Naive thymus-derived CD4-positive, alpha-beta T cell (primary cell): ENCODE measurements around the gene WWP2. TPM values are rescaled to one million over a fixed set of nuclear protein-coding genes. Genes with fewer than 3 reads are reported as not detected.
"Not testable (repeated sequence)": the region's sequence is repeated elsewhere in the genome, so short reads cannot be mapped to it uniquely, and the experiment has no call there.

ENCODE experiments used
- ATAC-seq: fragments of 150-1000 bp; cut with Tn5 transposase; 2 replicates; pipeline ENCODE4 v1.10.0; 2021; ENCODE audit warnings: mild to moderate bottlenecking, moderate library complexity
- CTCF ChIA-PET: fragments of 350-600 bp; sonication (Branson Sonifier 250); formaldehyde crosslinking; loops from one replicate; lab custom pipeline; 2021; ENCODE audit warnings: antibody characterized with exemption; lab: Charles Lee
- POLR2A ChIA-PET: fragments of 350-600 bp; sonication (Branson Sonifier 250); formaldehyde crosslinking; loops from one replicate; lab custom pipeline; 2021; ENCODE audit warnings: antibody characterized with exemption, inconsistent platforms; lab: Charles Lee
- DNase-seq, 9 donors: peaks; one replicate each; pipeline versions ENCODE4 v3.0.0 to v3.0.0-alpha.2; 2020 to 2022; ENCODE audit warnings: mixed read lengths in 1 of 9
- H3K27ac ChIP-seq: one replicate; pipeline ENCODE4 v1.7.0; 2013; ENCODE audit warnings: mild to moderate bottlenecking, low read depth, low read length, moderate library complexity
- H3K27me3 ChIP-seq, 2 donors: one replicate each; pipeline ENCODE4 v1.7.0; 2013; ENCODE audit warnings: low read length in 2 of 2, mild to moderate bottlenecking in 2 of 2, moderate library complexity in 2 of 2; ENCODE audit not compliant: control insufficient read depth in 2 of 2, insufficient read depth in 2 of 2
- H3K36me3 ChIP-seq, 3 experiments: 1 replicate in 2 of 3; 2 replicates in 1 of 3; pipeline ENCODE4 v1.7.0; 2013; ENCODE audit warnings: low read length in 3 of 3, mild to moderate bottlenecking in 3 of 3, moderate library complexity in 1 of 3; ENCODE audit not compliant: insufficient read depth in 3 of 3, control insufficient read depth in 2 of 3
- H3K4me1 ChIP-seq, 2 donors: one replicate each; pipeline ENCODE4 v1.7.0; 2013; ENCODE audit warnings: low read length in 2 of 2, mild to moderate bottlenecking in 2 of 2, moderate library complexity in 1 of 2; ENCODE audit not compliant: control insufficient read depth in 2 of 2, insufficient read depth in 2 of 2
- H3K4me3 ChIP-seq: 2 replicates; pipeline ENCODE4 v1.7.0; 2013; ENCODE audit warnings: mild to moderate bottlenecking, low read length
- H3K9me3 ChIP-seq, 3 experiments: 1 replicate in 2 of 3; 2 replicates in 1 of 3; pipeline ENCODE4 v1.7.0; 2013; ENCODE audit warnings: low read length in 3 of 3; ENCODE audit not compliant: control insufficient read depth in 2 of 3
- H3K27ac Mint-ChIP-seq, 9 donors: one replicate each; pipeline ENCODE4 v1.8.0; 2020 to 2022; ENCODE audit warnings: mixed read lengths in 9 of 9, mild to moderate bottlenecking in 8 of 9, moderate library complexity in 5 of 9, inconsistent platforms in 2 of 9
- H3K27me3 Mint-ChIP-seq, 5 donors: one replicate each; pipeline ENCODE4 v1.8.0; 2021 to 2022; ENCODE audit warnings: mixed read lengths in 5 of 5, mild to moderate bottlenecking in 1 of 5
- H3K36me3 Mint-ChIP-seq, 5 donors: one replicate each; pipeline ENCODE4 v1.8.0; 2020 to 2022; ENCODE audit warnings: mixed read lengths in 5 of 5, mild to moderate bottlenecking in 3 of 5, inconsistent platforms in 1 of 5
- H3K4me1 Mint-ChIP-seq, 7 donors: one replicate each; pipeline ENCODE4 v1.8.0; 2020 to 2022; ENCODE audit warnings: mixed read lengths in 7 of 7, mild to moderate bottlenecking in 3 of 7, inconsistent platforms in 1 of 7
- H3K4me3 Mint-ChIP-seq, 10 donors: one replicate each; pipeline ENCODE4 v1.8.0; 2020 to 2022; ENCODE audit warnings: mild to moderate bottlenecking in 10 of 10, mixed read lengths in 10 of 10, moderate library complexity in 6 of 10, inconsistent platforms in 2 of 10
- H3K9me3 Mint-ChIP-seq, 11 donors: one replicate each; pipeline ENCODE4 v1.8.0; 2020 to 2022; ENCODE audit warnings: mixed read lengths in 11 of 11, mild to moderate bottlenecking in 4 of 11, inconsistent platforms in 1 of 11, moderate library complexity in 1 of 11
- intact Hi-C, 2 donors: fragments of 100-400 bp; cut with micrococcal nuclease; formaldehyde crosslinking; loops; one replicate each; pipeline ENCODE4 v1.15.1; 2023
- polyA plus RNA-seq, 2 donors: library from polyadenylated mRNA; unstranded; fragments of 300-500 nt; fragmentation: Illumina TruSeq; gene quantifications; one replicate each; pipeline ENCODE4 v1.2.3, GENCODE V29; 2021
- total RNA-seq, 6 experiments: library from RNA in 5 of 6; stranded (reverse) in 5 of 6; gene quantifications; 1 replicate in 5 of 6; 2 replicates in 1 of 6; pipeline ENCODE4 v1.2.3 and lab custom pipeline; 2021 to 2026

The WWP2 gene
- total and polyA plus RNA-seq, 7 experiments from 2014 or later, result 29.2 to 81.3 (median 64.7) TPM

- Mint-ChIP-seq H3K27me3 (no peaks in the 10 kb centered on the region), H3K9me3 (peaks cover 0 to 3% (median 0%) of the 10 kb centered on the region in 11 donors), H3K4me3 (no peak overlapping the region), H3K36me3 (peaks cover 0 to 42% (median 18%) of the 10 kb centered on the region in 5 donors), H3K4me1 (peaks cover 0 to 4% (median 0%) of the 10 kb centered on the region in 7 donors), H3K27ac (no peak overlapping the region)
- ATAC-seq, result no peak
- H3K27me3 ChIP-seq, result no peaks in the 10 kb centered on the region
- DNase-seq, result no peak
- ChIA-PET CTCF (no interaction called here), POLR2A (no interaction called here)
- H3K4me3 ChIP-seq, result no peak overlapping the region
- no peak overlapping the region for H3K27ac ChIP-seq
- no peaks in the 10 kb centered on the region for H3K9me3 ChIP-seq
- peaks cover 0 to 40% (median 8%) of the 10 kb centered on the region in 3 experiments for H3K36me3 ChIP-seq
- intact Hi-C loops, result no loop called here
- H3K4me1 ChIP-seq, result no peaks in the 10 kb centered on the region
These were observed 50.5 kb downstream of the WWP2 start for GRCh38 chr16:69812688-69813014.

- Mint-ChIP-seq H3K4me1 (peaks cover 0 to 11% (median 0%) of the 10 kb centered on the region in 7 donors), H3K27ac (no peak overlapping the region), H3K36me3 (peaks cover 7 to 46% (median 22%) of the 10 kb centered on the region in 5 donors), H3K9me3 (peaks cover 0 to 5% (median 0%) of the 10 kb centered on the region in 11 donors), H3K27me3 (no peaks in the 10 kb centered on the region), H3K4me3 (no peak overlapping the region)
- Histone ChIP-seq H3K27me3 (no peaks in the 10 kb centered on the region), H3K4me3 (no peak overlapping the region), H3K27ac (no peak overlapping the region), H3K36me3 (peaks cover 0 to 40% (median 7%) of the 10 kb centered on the region in 3 experiments), H3K4me1 (no peaks in the 10 kb centered on the region), H3K9me3 (no peaks in the 10 kb centered on the region)
- ChIA-PET POLR2A (interaction anchor here (0.5 kb wide), 1 partner anchor 53 kb away, joined by 3 read pairs; no protein-coding TSS in a partner anchor), CTCF (interaction anchor here (1.3 kb wide), 1 partner anchor 15 kb away, joined by 4 read pairs; no protein-coding TSS in a partner anchor)
- intact Hi-C loops, result no loop called here
- no peak for DNase-seq
- no peak for ATAC-seq
These were observed 51.9 kb downstream of the WWP2 start for GRCh38 chr16:69814078-69814477.

GRCh38 chr16:69814561-69814960, 52.4 kb downstream of the WWP2 start:
- ChIA-PET POLR2A (interaction anchor here (0.5 kb wide), 1 partner anchor 53 kb away, joined by 3 read pairs; no protein-coding TSS in a partner anchor), CTCF (interaction anchor here (1.3 kb wide), 1 partner anchor 16 kb away, joined by 4 read pairs; no protein-coding TSS in a partner anchor)
- Histone ChIP-seq H3K27ac (no peak overlapping the region), H3K36me3 (peaks cover 0 to 42% (median 3%) of the 10 kb centered on the region in 3 experiments), H3K4me3 (no peak overlapping the region), H3K4me1 (no peaks in the 10 kb centered on the region), H3K9me3 (no peaks in the 10 kb centered on the region), H3K27me3 (no peaks in the 10 kb centered on the region)
- H3K9me3 Mint-ChIP-seq, result peaks cover 0 to 5% (median 0%) of the 10 kb centered on the region in 11 donors
- no peak for ATAC-seq
- no peak for DNase-seq
- peaks cover 7 to 48% (median 24%) of the 10 kb centered on the region in 5 donors for H3K36me3 Mint-ChIP-seq
- no peak overlapping the region for H3K4me3 Mint-ChIP-seq
- intact Hi-C loops, result no loop called here
- no peaks in the 10 kb centered on the region for H3K27me3 Mint-ChIP-seq
- H3K4me1 Mint-ChIP-seq, result peaks cover 0 to 14% (median 0%) of the 10 kb centered on the region in 7 donors
- peak overlapping the region in 1 of 9 donors; percentile 38 for H3K27ac Mint-ChIP-seq

- CTCF ChIA-PET, result interaction anchor here (1.3 kb wide), 1 partner anchor 17 kb away, joined by 4 read pairs; no protein-coding TSS in a partner anchor
- DNase-seq, H3K27me3 ChIP-seq, H3K27ac ChIP-seq, H3K4me1 ChIP-seq, POLR2A ChIA-PET, H3K4me3 Mint-ChIP-seq, H3K4me3 ChIP-seq, H3K9me3 ChIP-seq, ATAC-seq, H3K27me3 Mint-ChIP-seq, H3K9me3 Mint-ChIP-seq, intact Hi-C loops: not testable (repeated sequence)
- peaks cover 7 to 43% (median 25%) of the 10 kb centered on the region in 5 donors for H3K36me3 Mint-ChIP-seq
- H3K4me1 Mint-ChIP-seq, result peaks cover 0 to 14% (median 0%) of the 10 kb centered on the region in 7 donors
- peak overlapping the region in 1 of 9 donors; percentile 12 for H3K27ac Mint-ChIP-seq
- peaks cover 0 to 35% (median 3%) of the 10 kb centered on the region in 3 experiments for H3K36me3 ChIP-seq
These were observed 53.2 kb downstream of the WWP2 start for GRCh38 chr16:69815216-69815883.

GRCh38 chr16:69816996-69817395, 54.9 kb downstream of the WWP2 start:
- ChIA-PET POLR2A (interaction anchor here (1.0 kb wide), 1 partner anchor 9 kb away, joined by 3 read pairs; no protein-coding TSS in a partner anchor), CTCF (no interaction called here)
- DNase-seq, result no peak
- H3K4me3 ChIP-seq, result no peak overlapping the region
- Mint-ChIP-seq H3K27me3 (no peaks in the 10 kb centered on the region), H3K9me3 (peaks cover 0 to 6% (median 0%) of the 10 kb centered on the region in 11 donors), H3K27ac (no peak overlapping the region), H3K4me3 (no peak overlapping the region), H3K36me3 (peaks cover 7 to 47% (median 30%) of the 10 kb centered on the region in 5 donors), H3K4me1 (peaks cover 0 to 14% (median 0%) of the 10 kb centered on the region in 7 donors)
- H3K9me3 ChIP-seq, result no peaks in the 10 kb centered on the region
- H3K27me3 ChIP-seq, result no peaks in the 10 kb centered on the region
- peaks cover 0 to 41% (median 6%) of the 10 kb centered on the region in 3 experiments for H3K36me3 ChIP-seq
- H3K4me1 ChIP-seq, result no peaks in the 10 kb centered on the region
- intact Hi-C loops, result no loop called here
- no peak overlapping the region for H3K27ac ChIP-seq
- ATAC-seq, result no peak

- POLR2A ChIA-PET, result no interaction called here
- H3K27ac ChIP-seq, result no peak overlapping the region
- ATAC-seq (no peak), DNase-seq (no peak)
- H3K27me3 Mint-ChIP-seq, result no peaks in the 10 kb centered on the region
- no peaks in the 10 kb centered on the region for H3K4me1 ChIP-seq
- H3K36me3 Mint-ChIP-seq, result peaks cover 7 to 49% (median 37%) of the 10 kb centered on the region in 5 donors
- H3K4me1 Mint-ChIP-seq, result peaks cover 0 to 15% (median 0%) of the 10 kb centered on the region in 7 donors
- intact Hi-C loops, result no loop called here
- no peak overlapping the region for H3K4me3 ChIP-seq
- CTCF ChIA-PET, result no interaction called here
- no peaks in the 10 kb centered on the region for H3K9me3 ChIP-seq
- peaks cover 0 to 6% (median 0%) of the 10 kb centered on the region in 11 donors for H3K9me3 Mint-ChIP-seq
- H3K27ac Mint-ChIP-seq, result peak overlapping the region in 1 of 9 donors; percentile 1
- H3K4me3 Mint-ChIP-seq, result no peak overlapping the region
- no peaks in the 10 kb centered on the region for H3K27me3 ChIP-seq
- peaks cover 0 to 37% (median 6%) of the 10 kb centered on the region in 3 experiments for H3K36me3 ChIP-seq
These were observed 56.9 kb downstream of the WWP2 start for GRCh38 chr16:69818891-69819545.
